Activated CD8-positive, alpha-beta T cell treated with anti-CD3 and anti-CD28 coated beads for 36 hours (primary cell): ENCODE measurements around the gene BORCS5. TPM values are rescaled to one million over a fixed set of nuclear protein-coding genes. Genes with fewer than 3 reads are reported as not detected.
A peak's percentile ranks its signal among the peaks of the same experiment; 100 is the strongest.

Experiments
- ATAC-seq: fragments of 200-7000 bp; cut with Tn5 transposase; one replicate; pipeline ENCODE4 v1.10.0; 2021; ENCODE audit warnings: mild to moderate bottlenecking, moderate library complexity
- CTCF ChIA-PET: fragments of 350-600 bp; sonication (Branson Sonifier 250); formaldehyde crosslinking; loops from one replicate; lab custom pipeline; 2021; ENCODE audit warnings: antibody characterized with exemption; lab: Charles Lee
- POLR2A ChIA-PET: fragments of 350-600 bp; sonication (Branson Sonifier 250); formaldehyde crosslinking; loops from one replicate; lab custom pipeline; 2021; ENCODE audit warnings: antibody characterized with exemption; lab: Charles Lee
- DNase-seq: peaks from one replicate; pipeline ENCODE4 v3.0.0-alpha.2; 2020
- H3K27ac Mint-ChIP-seq: one replicate; pipeline ENCODE4 v1.8.0; 2021; ENCODE audit warnings: mild to moderate bottlenecking, mixed read lengths
- H3K27me3 Mint-ChIP-seq: one replicate; pipeline ENCODE4 v1.8.0; 2021; ENCODE audit warnings: mixed read lengths
- H3K36me3 Mint-ChIP-seq: one replicate; pipeline ENCODE4 v1.8.0; 2021; ENCODE audit warnings: low read depth, mixed read lengths
- H3K4me1 Mint-ChIP-seq: one replicate; pipeline ENCODE4 v1.8.0; 2021; ENCODE audit warnings: low read depth, mixed read lengths
- H3K4me3 Mint-ChIP-seq: one replicate; pipeline ENCODE4 v1.8.0; 2021; ENCODE audit warnings: mild to moderate bottlenecking, moderate library complexity, mixed read lengths
- H3K9me3 Mint-ChIP-seq: one replicate; pipeline ENCODE4 v1.8.0; 2021; ENCODE audit warnings: mixed read lengths
- intact Hi-C: fragments of 100-400 bp; cut with micrococcal nuclease; formaldehyde crosslinking; loops from one replicate; pipeline ENCODE4 v1.10.0; 2022
- total RNA-seq, 2 experiments: library from RNA; stranded (reverse); gene quantifications; one replicate each; pipeline ENCODE4 v1.2.3, GENCODE V29; 2021
- TF ChIP-seq, protein P1 (sequence below): fragments of 200-600 bp; IDR thresholded peaks from one replicate; pipeline ENCODE4 v1.8.0; 2022; ENCODE audit warnings: antibody characterized with exemption, mild to moderate bottlenecking

Gene BORCS5
- total RNA-seq, 2 experiments from 2014 or later: 31.5 to 32.9 TPM

- no peaks in the 10 kb centered on the region for H3K27me3 Mint-ChIP-seq
- H3K36me3 Mint-ChIP-seq: peaks cover 27% of the 10 kb centered on the region
- peak overlapping the region; percentile 96 for H3K27ac Mint-ChIP-seq
- intact Hi-C loops: loop anchor here (5.0 kb wide), 1 partner anchor 36 kb away; no protein-coding TSS in a partner anchor
- ChIA-PET POLR2A (interaction anchor here (1.0 to 3.0 kb wide), 12 partner anchors 11 to 122 kb away, joined by 3 to 15 read pairs (median 4); partner anchors contain the start of gene DUSP16), CTCF (interaction anchor here (0.6 to 2.6 kb wide), 10 partner anchors 12 to 296 kb away, joined by 3 to 12 read pairs (median 3); partner anchors contain the start of gene DUSP16)
- DNase-seq (no peak), ATAC-seq (no peak)
- peak overlapping the region; percentile 45 for H3K4me3 Mint-ChIP-seq
- H3K4me1 Mint-ChIP-seq: peaks cover 64% of the 10 kb centered on the region
- TF ChIP-seq, protein P1, sequence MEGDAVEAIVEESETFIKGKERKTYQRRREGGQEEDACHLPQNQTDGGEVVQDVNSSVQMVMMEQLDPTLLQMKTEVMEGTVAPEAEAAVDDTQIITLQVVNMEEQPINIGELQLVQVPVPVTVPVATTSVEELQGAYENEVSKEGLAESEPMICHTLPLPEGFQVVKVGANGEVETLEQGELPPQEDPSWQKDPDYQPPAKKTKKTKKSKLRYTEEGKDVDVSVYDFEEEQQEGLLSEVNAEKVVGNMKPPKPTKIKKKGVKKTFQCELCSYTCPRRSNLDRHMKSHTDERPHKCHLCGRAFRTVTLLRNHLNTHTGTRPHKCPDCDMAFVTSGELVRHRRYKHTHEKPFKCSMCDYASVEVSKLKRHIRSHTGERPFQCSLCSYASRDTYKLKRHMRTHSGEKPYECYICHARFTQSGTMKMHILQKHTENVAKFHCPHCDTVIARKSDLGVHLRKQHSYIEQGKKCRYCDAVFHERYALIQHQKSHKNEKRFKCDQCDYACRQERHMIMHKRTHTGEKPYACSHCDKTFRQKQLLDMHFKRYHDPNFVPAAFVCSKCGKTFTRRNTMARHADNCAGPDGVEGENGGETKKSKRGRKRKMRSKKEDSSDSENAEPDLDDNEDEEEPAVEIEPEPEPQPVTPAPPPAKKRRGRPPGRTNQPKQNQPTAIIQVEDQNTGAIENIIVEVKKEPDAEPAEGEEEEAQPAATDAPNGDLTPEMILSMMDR: no peak
- H3K9me3 Mint-ChIP-seq: peaks cover 10% of the 10 kb centered on the region
Measured at GRCh38 chr12:12441429-12441807, 84.5 kb downstream of the BORCS5 start.

GRCh38 chr12:12441843-12442461 lies 85.1 kb downstream of the BORCS5 start:
- intact Hi-C loops: loop anchor here (5.0 kb wide), 1 partner anchor 35 kb away; no protein-coding TSS in a partner anchor
- ChIA-PET POLR2A (interaction anchor here (0.6 to 3.0 kb wide), 18 partner anchors 11 to 294 kb away, joined by 3 to 15 read pairs (median 4); partner anchors contain the start of gene DUSP16), CTCF (interaction anchor here (0.6 to 2.6 kb wide), 10 partner anchors 12 to 295 kb away, joined by 3 to 12 read pairs (median 3); partner anchors contain the start of gene DUSP16)
- TF ChIP-seq, protein P1: no peak
- Mint-ChIP-seq H3K4me3 (peak overlapping the region; percentile 45), H3K27ac (peak overlapping the region; percentile 96), H3K4me1 (peaks cover 63% of the 10 kb centered on the region), H3K9me3 (peaks cover 7% of the 10 kb centered on the region), H3K27me3 (no peaks in the 10 kb centered on the region), H3K36me3 (peaks cover 23% of the 10 kb centered on the region)
- DNase-seq: peak; percentile 72
- ATAC-seq: peak; percentile 78

GRCh38 chr12:12442548-12443071 lies 85.7 kb downstream of the BORCS5 start:
- Mint-ChIP-seq H3K27ac (peak overlapping the region; percentile 96), H3K36me3 (peaks cover 17% of the 10 kb centered on the region), H3K9me3 (peaks cover 1% of the 10 kb centered on the region), H3K4me3 (peak overlapping the region; percentile 45), H3K4me1 (peaks cover 62% of the 10 kb centered on the region), H3K27me3 (no peaks in the 10 kb centered on the region)
- TF ChIP-seq, protein P1: no peak
- ATAC-seq: peak; percentile 15
- intact Hi-C loops: loop anchor here (5.0 kb wide), 1 partner anchor 35 kb away; no protein-coding TSS in a partner anchor
- no peak for DNase-seq
- ChIA-PET CTCF (interaction anchor here (0.9 to 2.6 kb wide), 7 partner anchors 19 to 294 kb away, joined by 3 to 12 read pairs (median 3); partner anchors contain the start of gene DUSP16), POLR2A (interaction anchor here (1.0 to 2.2 kb wide), 14 partner anchors 9 to 121 kb away, joined by 3 to 9 read pairs (median 4); partner anchors contain the start of gene DUSP16)

- ATAC-seq: no peak
- Mint-ChIP-seq H3K9me3 (no peaks in the 10 kb centered on the region), H3K27ac (peak overlapping the region; percentile 96), H3K4me1 (peaks cover 62% of the 10 kb centered on the region), H3K27me3 (no peaks in the 10 kb centered on the region), H3K4me3 (no peak overlapping the region), H3K36me3 (peaks cover 12% of the 10 kb centered on the region)
- CTCF ChIA-PET: interaction anchor here (2.6 to 3.2 kb wide), 2 partner anchors 12 to 66 kb away, joined by 12 to 20 read pairs; no protein-coding TSS in a partner anchor
- intact Hi-C loops: loop anchor here (5.0 kb wide), 1 partner anchor 34 kb away; no protein-coding TSS in a partner anchor
- DNase-seq: no peak
- POLR2A ChIA-PET: interaction anchor here (1.0 to 2.2 kb wide), 5 partner anchors 8 to 118 kb away, joined by 3 to 8 read pairs (median 3); no protein-coding TSS in a partner anchor
- TF ChIP-seq, protein P1: no peak
Measured at GRCh38 chr12:12443431-12443878, 86.6 kb downstream of the BORCS5 start.
